Vagina (tissue), 2 donors: ENCODE data around the gene CUBN. TPM values are rescaled to one million over a fixed set of nuclear protein-coding genes. Genes with fewer than 3 reads are reported as not detected.

Experiments
- DNase-seq, 2 donors: peaks; one replicate each; pipeline ENCODE4 v3.0.0-alpha.2; 2017; ENCODE audit errors: extremely low spot score in 2 of 2
- H3K27ac ChIP-seq: fragments of 200-600 bp; sonication (generic); one replicate; pipeline ENCODE4 v1.5.1; 2019
- H3K27me3 ChIP-seq: fragments of 200-600 bp; sonication (generic); one replicate; pipeline ENCODE4 v1.5.1; 2019
- H3K36me3 ChIP-seq, 2 donors: fragments of 200-600 bp; sonication (generic); one replicate each; pipeline ENCODE4 v1.5.1; 2017 to 2019
- H3K4me1 ChIP-seq: fragments of 200-600 bp; sonication (generic); one replicate; pipeline ENCODE4 v1.5.1; 2019
- H3K4me3 ChIP-seq, 2 donors: fragments of 200-600 bp; sonication (generic); 1 replicate in 1 of 2; 2 replicates in 1 of 2; pipeline ENCODE4 v1.5.1; 2016 to 2019
- H3K9me3 ChIP-seq: fragments of 200-600 bp; sonication (generic); one replicate; pipeline ENCODE4 v1.5.1; 2019
- POLR2A ChIP-seq, 2 donors: fragments of 450-650 bp; IDR thresholded peaks; one replicate each; pipeline ENCODE4 v1.6.1; 2017; ENCODE audit warnings: antibody characterized with exemption in 2 of 2, mild to moderate bottlenecking in 2 of 2, moderate library complexity in 2 of 2
- POLR2AphosphoS5 ChIP-seq, 2 donors: sonication (generic); formaldehyde crosslinking; IDR thresholded peaks; one replicate each; pipeline ENCODE4 v1.9.0; 2017; ENCODE audit warnings: antibody characterized with exemption in 2 of 2, mild to moderate bottlenecking in 2 of 2, low read depth in 1 of 2; ENCODE audit not compliant: insufficient read depth in 1 of 2
- intact Hi-C: fragments of 100-400 bp; cut with DNase I; formaldehyde crosslinking; loops from one replicate; pipeline ENCODE4 v1.15.1; 2023
- total RNA-seq: library from RNA; depleted of rRNA; stranded (reverse); fragments of >200 nt; gene quantifications from one replicate; pipeline ENCODE4 v1.2.3, GENCODE V29; 2016
- TF ChIP-seq, protein P1 (sequence below), 3 experiments: fragments of 450-650 bp in 2 of 3; fragments of 200-600 bp in 1 of 3; sonication (generic) in 1 of 3; IDR thresholded peaks; one replicate each; pipeline ENCODE4 v1.5.1; 2017 to 2019; ENCODE audit warnings: antibody characterized with exemption in 3 of 3, mild to moderate bottlenecking in 2 of 3, moderate library complexity in 2 of 3

CUBN gene
- total RNA-seq, 1 donor from 2014 or later = 4.4 TPM

DNA sequence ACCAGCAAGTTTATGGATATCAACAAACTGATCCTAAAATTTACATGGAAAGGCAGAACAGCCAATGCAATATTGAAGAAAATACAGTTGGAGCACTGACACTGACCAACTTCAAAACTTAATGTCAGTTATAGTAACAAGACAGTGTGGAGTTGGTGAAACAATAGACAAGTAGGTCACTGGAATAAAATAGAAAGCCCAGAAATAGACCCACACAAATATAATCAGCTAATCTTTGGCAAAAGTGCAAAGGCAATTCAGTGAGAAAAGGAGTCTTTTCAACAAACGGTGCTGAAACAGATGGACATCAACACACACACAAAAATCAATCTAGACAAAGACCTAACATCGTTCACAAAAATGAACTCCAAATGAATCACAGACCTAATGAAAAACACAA, 326.1 kb downstream of the CUBN start:
- H3K36me3 ChIP-seq = no peaks in the 10 kb centered on the region
- no peaks in the 10 kb centered on the region for H3K9me3 ChIP-seq

DNA sequence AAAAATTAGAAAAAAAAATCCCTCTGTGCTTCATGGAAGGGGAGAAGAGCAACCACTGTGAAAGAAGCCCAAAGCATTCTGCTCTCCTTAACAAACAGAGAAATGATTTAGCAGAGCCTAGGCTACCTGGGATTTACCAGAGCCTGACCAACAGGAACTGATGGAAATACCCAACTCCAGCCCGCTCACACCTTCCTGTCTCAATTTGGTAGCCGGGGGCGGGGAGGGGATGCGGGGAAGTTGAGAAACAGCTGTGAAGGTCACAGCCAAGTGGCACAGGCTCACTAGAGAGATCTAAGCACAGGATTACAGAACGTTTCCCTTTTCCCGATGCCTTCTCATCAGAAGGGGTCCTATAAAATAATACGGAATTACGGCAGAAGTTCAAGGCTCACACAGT, 330.0 kb downstream of the CUBN start:
- intact Hi-C loops = no loop called here
- H3K4me1 ChIP-seq = no peaks in the 10 kb centered on the region
- H3K36me3 ChIP-seq = no peaks in the 10 kb centered on the region
- H3K4me3 ChIP-seq = no peak overlapping the region
- H3K27me3 ChIP-seq = no peaks in the 10 kb centered on the region
- H3K27ac ChIP-seq = no peak overlapping the region
- DNase-seq = no peak
- no peaks in the 10 kb centered on the region for H3K9me3 ChIP-seq
- TF ChIP-seq POLR2A (IDR thresholded peaks at IDR 0.05) (no peak), POLR2AphosphoS5 (IDR thresholded peaks at IDR 0.05; ENCODE audit: insufficient read depth in 1 of 2, low read depth in 1 of 2) (no peak)
- TF ChIP-seq, protein P1, sequence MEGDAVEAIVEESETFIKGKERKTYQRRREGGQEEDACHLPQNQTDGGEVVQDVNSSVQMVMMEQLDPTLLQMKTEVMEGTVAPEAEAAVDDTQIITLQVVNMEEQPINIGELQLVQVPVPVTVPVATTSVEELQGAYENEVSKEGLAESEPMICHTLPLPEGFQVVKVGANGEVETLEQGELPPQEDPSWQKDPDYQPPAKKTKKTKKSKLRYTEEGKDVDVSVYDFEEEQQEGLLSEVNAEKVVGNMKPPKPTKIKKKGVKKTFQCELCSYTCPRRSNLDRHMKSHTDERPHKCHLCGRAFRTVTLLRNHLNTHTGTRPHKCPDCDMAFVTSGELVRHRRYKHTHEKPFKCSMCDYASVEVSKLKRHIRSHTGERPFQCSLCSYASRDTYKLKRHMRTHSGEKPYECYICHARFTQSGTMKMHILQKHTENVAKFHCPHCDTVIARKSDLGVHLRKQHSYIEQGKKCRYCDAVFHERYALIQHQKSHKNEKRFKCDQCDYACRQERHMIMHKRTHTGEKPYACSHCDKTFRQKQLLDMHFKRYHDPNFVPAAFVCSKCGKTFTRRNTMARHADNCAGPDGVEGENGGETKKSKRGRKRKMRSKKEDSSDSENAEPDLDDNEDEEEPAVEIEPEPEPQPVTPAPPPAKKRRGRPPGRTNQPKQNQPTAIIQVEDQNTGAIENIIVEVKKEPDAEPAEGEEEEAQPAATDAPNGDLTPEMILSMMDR (IDR thresholded peaks at IDR 0.05) = no peak

More for the DNA sequence above, 326.1 kb downstream of the CUBN start:
- no peak overlapping the region for H3K4me3 ChIP-seq
- intact Hi-C loops = no loop called here
- no peaks in the 10 kb centered on the region for H3K27me3 ChIP-seq
- DNase-seq = no peak
- TF ChIP-seq POLR2A (IDR thresholded peaks at IDR 0.05) (no peak), POLR2AphosphoS5 (IDR thresholded peaks at IDR 0.05; ENCODE audit: insufficient read depth in 1 of 2, low read depth in 1 of 2) (no peak)
- TF ChIP-seq, protein P1 (IDR thresholded peaks at IDR 0.05) = no peak
- H3K4me1 ChIP-seq = no peaks in the 10 kb centered on the region
- H3K27ac ChIP-seq = no peak overlapping the region

DNA sequence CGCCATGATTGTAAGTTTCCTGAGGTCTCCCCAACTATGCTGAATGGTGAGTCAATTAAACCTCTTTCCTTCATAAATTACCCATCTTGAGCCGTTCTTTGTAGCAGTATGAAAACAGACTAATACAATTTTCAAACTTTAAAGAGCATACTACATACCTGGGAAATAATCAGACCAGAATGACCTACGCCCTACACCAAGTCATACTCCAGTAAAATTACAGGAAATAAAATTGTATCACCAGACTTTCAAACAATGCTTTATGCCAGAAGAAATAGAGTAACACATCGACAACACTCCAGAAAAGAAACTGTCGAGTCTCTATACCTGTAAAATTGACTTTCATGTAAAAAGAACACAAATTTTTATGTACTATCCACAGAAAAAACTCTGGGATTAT, 331.0 kb downstream of the CUBN start:
- DNase-seq = no peak
- H3K9me3 ChIP-seq = no peaks in the 10 kb centered on the region
- no peak overlapping the region for H3K27ac ChIP-seq
- TF ChIP-seq, protein P1 (IDR thresholded peaks at IDR 0.05) = no peak
- TF ChIP-seq POLR2AphosphoS5 (IDR thresholded peaks at IDR 0.05; ENCODE audit: insufficient read depth in 1 of 2, low read depth in 1 of 2) (no peak), POLR2A (IDR thresholded peaks at IDR 0.05) (no peak)
- H3K4me1 ChIP-seq = no peaks in the 10 kb centered on the region
- no peak overlapping the region for H3K4me3 ChIP-seq
- H3K27me3 ChIP-seq = no peaks in the 10 kb centered on the region
- H3K36me3 ChIP-seq = no peaks in the 10 kb centered on the region
- intact Hi-C loops = no loop called here

DNA sequence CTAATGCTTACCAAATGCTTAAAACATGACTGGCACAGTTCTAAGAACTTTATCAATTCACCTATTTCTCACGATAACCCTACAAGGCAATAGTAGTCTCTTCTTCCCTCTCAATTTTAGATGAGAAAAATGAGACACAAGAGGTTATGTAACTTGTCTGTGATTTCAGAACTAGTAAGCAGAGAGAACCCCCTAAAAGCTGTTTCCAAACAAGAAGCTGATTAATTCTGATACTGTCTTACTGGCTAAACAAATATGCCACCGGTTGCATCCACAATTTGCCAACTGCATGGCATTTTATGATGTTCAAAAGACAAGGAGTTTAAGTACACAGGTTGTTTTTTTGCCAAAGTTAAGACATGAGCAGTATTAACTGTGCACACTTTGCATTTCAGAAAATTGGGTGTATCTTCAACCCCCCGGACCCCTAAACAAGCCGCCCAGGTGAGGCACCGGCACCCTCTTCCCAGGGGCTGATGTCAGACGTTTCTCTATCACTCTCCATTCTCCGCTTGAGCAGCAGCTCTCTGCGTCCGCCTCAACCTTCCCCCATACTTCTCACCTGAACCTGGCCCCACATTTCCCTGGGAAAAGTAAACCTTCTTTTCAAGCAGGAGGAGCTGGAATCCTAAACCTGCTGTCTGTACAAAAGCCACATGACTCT, 334.1 kb downstream of the CUBN start:
- Histone ChIP-seq H3K27me3 (no peaks in the 10 kb centered on the region), H3K36me3 (no peaks in the 10 kb centered on the region), H3K9me3 (no peaks in the 10 kb centered on the region), H3K27ac (no peak overlapping the region), H3K4me3 (no peak overlapping the region), H3K4me1 (no peaks in the 10 kb centered on the region)
- TF ChIP-seq, protein P1 (IDR thresholded peaks at IDR 0.05) = no peak
- TF ChIP-seq POLR2A (IDR thresholded peaks at IDR 0.05) (no peak), POLR2AphosphoS5 (IDR thresholded peaks at IDR 0.05; ENCODE audit: insufficient read depth in 1 of 2, low read depth in 1 of 2) (no peak)
- peak in 1 of 2 donors; percentile 64 for DNase-seq
- intact Hi-C loops = no loop called here

DNA sequence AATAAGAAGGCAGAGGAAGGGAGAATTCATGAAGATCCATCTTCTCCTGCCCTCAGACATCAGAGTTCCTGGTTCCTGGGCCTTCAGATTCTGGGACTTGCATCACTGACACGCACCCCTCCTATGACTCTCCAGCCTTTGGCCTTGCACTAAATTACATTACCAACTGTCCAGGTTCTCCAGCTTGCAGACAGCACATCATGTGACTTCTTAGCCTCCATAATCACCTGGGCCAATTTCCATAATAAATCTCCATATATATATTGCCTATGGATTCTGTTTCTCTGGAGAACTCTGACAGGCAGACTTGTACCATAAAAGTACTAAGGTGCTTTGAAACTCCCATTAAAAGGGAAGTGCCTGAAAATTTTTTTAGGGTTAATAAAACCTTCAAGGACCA, 335.6 kb downstream of the CUBN start:
- no peak overlapping the region for H3K27ac ChIP-seq
- intact Hi-C loops = no loop called here
- TF ChIP-seq, protein P1 (IDR thresholded peaks at IDR 0.05) = no peak
- no peak for TF ChIP-seq POLR2AphosphoS5 (IDR thresholded peaks at IDR 0.05; ENCODE audit: insufficient read depth in 1 of 2, low read depth in 1 of 2)
- H3K4me1 ChIP-seq = no peaks in the 10 kb centered on the region
- DNase-seq = peak; percentile 37 to 49
- H3K36me3 ChIP-seq = no peaks in the 10 kb centered on the region
- H3K9me3 ChIP-seq = no peaks in the 10 kb centered on the region
- no peak overlapping the region for H3K4me3 ChIP-seq
- no peaks in the 10 kb centered on the region for H3K27me3 ChIP-seq
